Measurements from ENCODE around the gene ALKBH1. TPM values are rescaled to one million over a fixed set of nuclear protein-coding genes. Genes with fewer than 3 reads are reported as not detected.
A peak's percentile ranks its signal among the peaks of the same experiment; 100 is the strongest.

ALKBH1 gene
- total and polyA plus RNA-seq, 7 donors, result 7.7 to 17.6 (median 9.8) TPM

GRCh38 chr14:77746064-77746702, 38.4 kb upstream of the ALKBH1 start:
- Histone ChIP-seq H3K27me3 (ENCODE audit: insufficient read depth in 3 of 3, low read length in 2 of 3) (no peaks in the 10 kb centered on the region), H3K27ac (no peak overlapping the region), H3K4me1 (no peaks in the 10 kb centered on the region), H3K36me3 (ENCODE audit: insufficient read depth in 1 of 2, low read depth in 1 of 2) (peaks cover 9 to 79% of the 10 kb centered on the region in 2 donors), H3K9me3 (no peaks in the 10 kb centered on the region), H3K4me3 (no peak overlapping the region)
- intact Hi-C loops (cut with DNase I), result no loop called here
- TF ChIP-seq CTCF (IDR thresholded peaks at IDR 0.05), result no peak
- ATAC-seq (no peak), DNase-seq (no peak)
- WGBS, 3 donors, result 52 to 76% (median 56%) methylated on average over 4 of the region's 4 CpGs

DNA sequence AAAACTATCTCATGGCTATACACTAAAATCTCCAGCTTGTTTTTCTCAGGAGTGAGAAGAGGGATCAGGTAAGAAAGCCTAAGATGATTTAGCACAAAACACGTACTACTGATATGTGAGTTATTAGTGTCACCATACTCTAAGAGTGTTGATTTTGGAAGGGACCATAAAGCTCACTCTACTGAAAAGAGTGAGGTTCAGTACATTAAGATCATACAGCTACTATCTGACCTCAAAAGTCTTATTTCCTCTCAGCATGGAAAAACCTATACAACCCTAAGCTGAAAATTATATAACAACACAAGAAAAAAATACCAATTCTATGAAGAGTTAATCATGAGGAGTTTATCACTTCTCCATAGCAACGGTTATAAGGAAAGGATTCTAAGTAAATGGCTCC, 33.6 kb upstream of the ALKBH1 start:
- no peak for TF ChIP-seq CTCF (IDR thresholded peaks at IDR 0.05)
- WGBS, 3 donors, result 75 to 87% (median 86%) methylated on average over 2 of the region's 2 CpGs
- H3K27me3 ChIP-seq (ENCODE audit: insufficient read depth in 3 of 3, low read length in 2 of 3), result no peaks in the 10 kb centered on the region
- peaks cover 5 to 75% of the 10 kb centered on the region in 2 donors for H3K36me3 ChIP-seq (ENCODE audit: insufficient read depth in 1 of 2, low read depth in 1 of 2)
- no peaks in the 10 kb centered on the region for H3K9me3 ChIP-seq
- H3K4me1 ChIP-seq, result peaks cover 15% of the 10 kb centered on the region
- intact Hi-C loops (cut with DNase I), result no loop called here
- ATAC-seq, result no peak
- DNase-seq, result no peak
- no peak overlapping the region for H3K4me3 ChIP-seq
- no peak overlapping the region for H3K27ac ChIP-seq

DNA sequence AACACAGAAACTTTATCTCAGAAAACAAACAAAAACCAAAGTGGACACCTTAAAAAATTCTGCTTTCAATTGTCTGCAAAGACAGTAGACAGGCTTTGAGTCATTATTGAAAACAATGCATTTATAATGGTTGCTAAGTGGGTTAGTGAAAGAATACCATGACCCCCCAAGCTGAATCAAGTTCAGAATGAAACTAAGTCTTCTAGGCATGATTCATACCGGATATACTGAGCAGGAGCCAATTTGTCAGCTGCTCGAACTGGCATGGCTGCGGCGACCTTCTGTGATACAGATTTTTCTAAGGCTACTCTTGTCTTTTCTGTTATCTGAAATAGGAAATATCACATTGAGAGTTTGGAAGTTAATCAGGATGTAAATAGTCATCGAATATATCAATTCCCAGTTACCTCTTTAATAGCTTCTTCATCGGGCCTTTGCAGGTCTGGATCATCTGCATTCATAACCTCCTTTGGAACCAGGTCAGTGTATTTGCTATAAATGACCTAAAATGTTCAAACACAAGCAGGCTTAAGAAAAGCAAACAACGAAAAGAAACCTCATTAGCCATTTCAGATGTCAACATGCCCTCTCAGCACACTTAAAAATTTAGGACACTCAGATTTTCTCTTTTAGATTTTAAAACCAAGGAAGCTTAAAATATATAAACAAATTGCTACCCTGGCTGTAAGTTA, 30.9 kb upstream of the ALKBH1 start:
- peaks cover 5 to 77% of the 10 kb centered on the region in 2 donors for H3K36me3 ChIP-seq (ENCODE audit: insufficient read depth in 1 of 2, low read depth in 1 of 2)

DNA sequence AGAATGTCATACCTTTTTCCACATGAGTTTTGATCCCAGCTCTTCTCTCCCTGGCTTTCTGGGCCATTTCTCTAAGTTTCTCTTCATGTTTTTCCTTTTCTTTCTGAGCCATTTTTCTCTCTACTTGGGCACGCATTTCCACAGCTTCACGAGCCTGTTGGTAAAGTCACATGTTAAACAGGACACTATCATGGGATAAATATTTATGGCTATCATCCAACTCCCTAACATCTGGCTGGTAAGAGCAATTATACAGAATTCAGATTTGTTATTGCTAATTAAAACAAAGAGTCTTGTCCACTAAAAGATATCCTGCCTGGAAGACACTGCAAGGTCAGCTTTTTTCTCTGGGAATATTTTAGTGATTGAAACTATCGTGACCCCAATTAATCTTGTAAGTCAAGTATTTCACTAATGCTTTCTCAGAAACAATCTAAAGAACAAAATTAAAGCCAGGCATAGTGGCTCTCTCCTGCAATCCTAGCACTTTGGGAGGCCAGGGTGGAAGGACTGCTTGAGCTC, 23.2 kb upstream of the ALKBH1 start:
- no peak overlapping the region for H3K27ac ChIP-seq
- peaks cover 4 to 100% of the 10 kb centered on the region in 2 donors for H3K36me3 ChIP-seq (ENCODE audit: insufficient read depth in 1 of 2, low read depth in 1 of 2)
- WGBS, 3 donors, result 64 to 72% (median 72%) methylated on average over 3 of the region's 3 CpGs
- no peak for TF ChIP-seq CTCF (IDR thresholded peaks at IDR 0.05)
- intact Hi-C loops (cut with DNase I), result no loop called here
- DNase-seq (no peak), ATAC-seq (no peak)
- no peaks in the 10 kb centered on the region for H3K27me3 ChIP-seq (ENCODE audit: insufficient read depth in 3 of 3, low read length in 2 of 3)
- peaks cover 7% of the 10 kb centered on the region for H3K4me1 ChIP-seq
- no peaks in the 10 kb centered on the region for H3K9me3 ChIP-seq
- H3K4me3 ChIP-seq, result no peak overlapping the region

More for the DNA sequence above, 30.9 kb upstream of the ALKBH1 start:
- peaks cover 15% of the 10 kb centered on the region for H3K4me1 ChIP-seq
- 27 to 51% (median 30%) methylated on average over 7 of the region's 7 CpGs for WGBS, 3 donors
- no peaks in the 10 kb centered on the region for H3K9me3 ChIP-seq
- DNase-seq (no peak), ATAC-seq (peak; percentile 82 to 92 (median 90))
- peak overlapping the region; percentile 76 for H3K27ac ChIP-seq
- TF ChIP-seq CTCF (IDR thresholded peaks at IDR 0.05), result no peak
- peak overlapping the region; percentile 4 for H3K4me3 ChIP-seq
- intact Hi-C loops (cut with DNase I), result no loop called here
- H3K27me3 ChIP-seq (ENCODE audit: insufficient read depth in 3 of 3, low read length in 2 of 3), result no peaks in the 10 kb centered on the region
